Measurements from ENCODE around the gene UNC5C. TPM values are rescaled to one million over a fixed set of nuclear protein-coding genes. Genes with fewer than 3 reads are reported as not detected.

Gene UNC5C
- total RNA-seq, 1 donor from 2014 or later: 2.0 TPM

- intact Hi-C loops (cut with micrococcal nuclease): no loop called here
- Histone ChIP-seq H3K27me3 (ENCODE audit: low read depth) (peaks cover 7% of the 10 kb centered on the region), H3K27ac (replicated peaks) (no peak overlapping the region), H3K36me3 (no peaks in the 10 kb centered on the region), H3K4me1 (no peaks in the 10 kb centered on the region), H3K9me3 (replicated peaks) (no peaks in the 10 kb centered on the region), H3K4me3 (no peak overlapping the region)
- no peak for DNase-seq
- no peak for TF ChIP-seq CTCF (IDR thresholded peaks at IDR 0.05; ENCODE audit: borderline replicate concordance)
Observed at GRCh38 chr4:95215991-95216605, 332.7 kb downstream of the UNC5C start.

- Histone ChIP-seq H3K4me1 (no peaks in the 10 kb centered on the region), H3K9me3 (replicated peaks) (no peaks in the 10 kb centered on the region), H3K27me3 (ENCODE audit: low read depth) (peaks cover 7% of the 10 kb centered on the region), H3K27ac (replicated peaks) (no peak overlapping the region), H3K4me3 (no peak overlapping the region), H3K36me3 (no peaks in the 10 kb centered on the region)
- intact Hi-C loops (cut with micrococcal nuclease): no loop called here
- no peak for TF ChIP-seq CTCF (IDR thresholded peaks at IDR 0.05; ENCODE audit: borderline replicate concordance)
- no peak for DNase-seq
Observed at GRCh38 chr4:95215043-95215442, 333.7 kb downstream of the UNC5C start.

GRCh38 chr4:95214408-95214807 is 334.4 kb downstream of the UNC5C start:
- no peaks in the 10 kb centered on the region for H3K36me3 ChIP-seq
- no peak overlapping the region for H3K4me3 ChIP-seq
- no peak for TF ChIP-seq CTCF (IDR thresholded peaks at IDR 0.05; ENCODE audit: borderline replicate concordance)
- intact Hi-C loops (cut with micrococcal nuclease): no loop called here
- no peak overlapping the region for H3K27ac ChIP-seq (replicated peaks)
- H3K27me3 ChIP-seq (ENCODE audit: low read depth): peaks cover 7% of the 10 kb centered on the region
- no peaks in the 10 kb centered on the region for H3K9me3 ChIP-seq (replicated peaks)
- H3K4me1 ChIP-seq: no peaks in the 10 kb centered on the region
- DNase-seq: no peak

- intact Hi-C loops (cut with micrococcal nuclease): no loop called here
- no peak for DNase-seq
- H3K36me3 ChIP-seq: no peaks in the 10 kb centered on the region
- no peaks in the 10 kb centered on the region for H3K9me3 ChIP-seq (replicated peaks)
- H3K4me1 ChIP-seq: no peaks in the 10 kb centered on the region
- no peak for TF ChIP-seq CTCF (IDR thresholded peaks at IDR 0.05; ENCODE audit: borderline replicate concordance)
- H3K27me3 ChIP-seq (ENCODE audit: low read depth): peaks cover 7% of the 10 kb centered on the region
- no peak overlapping the region for H3K4me3 ChIP-seq
- H3K27ac ChIP-seq (replicated peaks): no peak overlapping the region
Observed at GRCh38 chr4:95213366-95213765, 335.4 kb downstream of the UNC5C start.

GRCh38 chr4:95212692-95213091 is 336.1 kb downstream of the UNC5C start:
- intact Hi-C loops (cut with micrococcal nuclease): no loop called here
- no peak for TF ChIP-seq CTCF (IDR thresholded peaks at IDR 0.05; ENCODE audit: borderline replicate concordance)
- no peaks in the 10 kb centered on the region for H3K4me1 ChIP-seq

More at GRCh38 chr4:95212692-95213091, 336.1 kb downstream of the UNC5C start:
- H3K36me3 ChIP-seq: no peaks in the 10 kb centered on the region
- H3K9me3 ChIP-seq (replicated peaks): no peaks in the 10 kb centered on the region
- peaks cover 7% of the 10 kb centered on the region for H3K27me3 ChIP-seq (ENCODE audit: low read depth)
- H3K27ac ChIP-seq (replicated peaks): no peak overlapping the region
- H3K4me3 ChIP-seq: no peak overlapping the region
- DNase-seq: no peak

All from left ventricle myocardium inferior (tissue), 1 donor.